ENCODE results near the gene TTLL6. TPM values are rescaled to one million over a fixed set of nuclear protein-coding genes. Genes with fewer than 3 reads are reported as not detected.

TTLL6 gene
- total RNA-seq, 1 donor: not detected

DNA sequence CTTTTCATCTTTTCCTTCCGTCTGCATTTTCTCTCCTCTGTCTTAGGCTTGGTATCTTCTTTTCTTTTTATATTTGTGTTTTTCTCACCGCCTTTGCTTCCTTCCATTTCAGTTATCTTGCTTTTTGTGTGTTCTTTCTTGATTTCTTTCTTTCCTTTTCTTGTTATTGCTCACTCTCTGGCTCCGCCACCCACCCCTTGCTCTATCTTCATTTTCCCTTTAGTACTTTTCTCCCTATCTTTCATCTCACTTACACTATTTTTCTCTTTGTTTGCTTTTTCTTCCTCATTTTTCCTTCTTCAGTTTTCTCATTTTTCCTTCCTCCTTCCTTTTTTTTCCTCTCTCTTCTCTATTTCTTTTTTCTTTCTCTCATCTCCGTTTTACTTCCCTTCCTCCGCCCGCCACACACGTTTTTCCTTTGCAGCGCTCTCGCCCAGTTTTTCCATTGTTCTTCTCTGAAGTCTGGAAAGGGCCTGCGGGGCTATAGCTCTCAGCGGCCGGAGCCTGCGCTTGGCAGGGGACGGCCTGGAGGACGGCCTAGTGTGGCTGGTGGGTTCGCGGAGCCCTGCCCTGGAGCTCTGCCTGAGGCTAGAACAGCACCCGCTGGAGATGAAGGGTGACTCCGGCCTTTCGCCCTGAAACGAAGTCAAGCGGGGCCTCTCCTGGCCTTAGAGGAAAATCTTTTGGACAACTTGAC is 83.2 kb downstream of the TTLL6 start:
- Histone ChIP-seq H3K36me3 (ENCODE audit: insufficient read depth, low read length) (no peaks in the 10 kb centered on the region), H3K4me2 (ENCODE audit: insufficient read depth, low read length) (no peak overlapping the region), H3K4me3 (ENCODE audit: insufficient read depth, low read length) (no peak overlapping the region), H3K9me3 (ENCODE audit: low read depth, low read length) (no peaks in the 10 kb centered on the region), H3K79me2 (ENCODE audit: insufficient read depth, low read length) (no peaks in the 10 kb centered on the region), H2AFZ (ENCODE audit: low read length) (no peak overlapping the region), H3K4me1 (ENCODE audit: insufficient read depth, low read length) (no peaks in the 10 kb centered on the region), H4K20me1 (ENCODE audit: insufficient read depth, low read length) (no peaks in the 10 kb centered on the region), H3K27ac (ENCODE audit: low read depth, low read length) (no peak overlapping the region), H3K27me3 (ENCODE audit: insufficient read depth, low read length) (peaks cover 93% of the 10 kb centered on the region)
- no peak for DNase-seq (ENCODE audit: insufficient read length, low spot score, missing footprints)
- TF ChIP-seq, protein P1, sequence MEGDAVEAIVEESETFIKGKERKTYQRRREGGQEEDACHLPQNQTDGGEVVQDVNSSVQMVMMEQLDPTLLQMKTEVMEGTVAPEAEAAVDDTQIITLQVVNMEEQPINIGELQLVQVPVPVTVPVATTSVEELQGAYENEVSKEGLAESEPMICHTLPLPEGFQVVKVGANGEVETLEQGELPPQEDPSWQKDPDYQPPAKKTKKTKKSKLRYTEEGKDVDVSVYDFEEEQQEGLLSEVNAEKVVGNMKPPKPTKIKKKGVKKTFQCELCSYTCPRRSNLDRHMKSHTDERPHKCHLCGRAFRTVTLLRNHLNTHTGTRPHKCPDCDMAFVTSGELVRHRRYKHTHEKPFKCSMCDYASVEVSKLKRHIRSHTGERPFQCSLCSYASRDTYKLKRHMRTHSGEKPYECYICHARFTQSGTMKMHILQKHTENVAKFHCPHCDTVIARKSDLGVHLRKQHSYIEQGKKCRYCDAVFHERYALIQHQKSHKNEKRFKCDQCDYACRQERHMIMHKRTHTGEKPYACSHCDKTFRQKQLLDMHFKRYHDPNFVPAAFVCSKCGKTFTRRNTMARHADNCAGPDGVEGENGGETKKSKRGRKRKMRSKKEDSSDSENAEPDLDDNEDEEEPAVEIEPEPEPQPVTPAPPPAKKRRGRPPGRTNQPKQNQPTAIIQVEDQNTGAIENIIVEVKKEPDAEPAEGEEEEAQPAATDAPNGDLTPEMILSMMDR (IDR thresholded peaks at IDR 0.05; ENCODE audit: extremely low read depth, low read depth, low read length): no peak

DNA sequence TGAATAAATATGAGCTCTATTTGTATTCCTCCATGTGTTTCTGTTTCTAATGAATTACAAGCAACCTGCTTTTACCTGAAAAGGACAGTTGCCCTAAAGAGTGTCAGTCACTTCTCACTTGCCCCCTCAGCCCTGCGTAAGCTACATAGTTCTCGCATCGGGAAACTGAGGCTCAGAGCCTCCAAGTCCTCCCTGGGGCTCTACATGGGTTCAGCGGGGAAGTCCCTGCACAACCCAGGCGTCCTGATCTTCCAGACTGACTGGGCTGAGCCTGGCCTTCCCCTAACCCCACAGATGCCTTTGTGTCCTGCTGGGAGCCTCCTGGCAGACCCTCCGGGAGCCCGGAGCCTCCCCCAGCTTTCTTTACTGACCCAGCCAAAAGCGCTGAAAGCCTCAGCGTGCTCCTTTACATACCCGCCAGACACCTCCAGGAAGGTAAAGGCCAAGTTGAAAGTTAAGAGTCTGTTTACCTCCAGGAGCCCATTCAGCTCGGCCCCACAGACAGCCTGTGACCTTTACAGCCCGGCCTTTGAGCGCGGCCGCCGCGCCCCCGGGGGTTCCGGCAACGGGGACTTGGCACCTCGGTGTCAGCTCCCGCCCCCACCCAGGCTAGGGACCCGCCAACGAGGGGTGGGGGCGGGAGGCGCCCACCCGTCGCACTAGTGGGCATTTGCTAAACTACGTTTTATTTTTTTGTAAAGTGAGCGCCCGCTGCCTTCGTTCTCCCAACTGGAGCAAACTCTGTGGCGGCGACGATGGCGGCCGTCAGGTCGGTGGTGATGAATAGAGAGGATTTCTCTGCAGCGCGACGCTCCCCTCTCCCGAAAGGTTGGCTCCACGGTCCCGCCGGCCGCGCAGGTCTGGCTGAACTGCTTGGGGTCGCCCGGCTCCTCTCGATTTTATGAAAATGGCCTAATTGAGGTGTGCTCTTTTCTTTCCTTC is 84.1 kb downstream of the TTLL6 start:
- TF ChIP-seq, protein P1 (IDR thresholded peaks at IDR 0.05; ENCODE audit: extremely low read depth, low read depth, low read length): no peak
- Histone ChIP-seq H3K4me1 (ENCODE audit: insufficient read depth, low read length) (no peaks in the 10 kb centered on the region), H2AFZ (ENCODE audit: low read length) (no peak overlapping the region), H3K27ac (ENCODE audit: low read depth, low read length) (no peak overlapping the region), H3K9me3 (ENCODE audit: low read depth, low read length) (no peaks in the 10 kb centered on the region), H4K20me1 (ENCODE audit: insufficient read depth, low read length) (peaks cover under 1% of the 10 kb centered on the region), H3K27me3 (ENCODE audit: insufficient read depth, low read length) (peaks cover 93% of the 10 kb centered on the region), H3K36me3 (ENCODE audit: insufficient read depth, low read length) (no peaks in the 10 kb centered on the region), H3K4me2 (ENCODE audit: insufficient read depth, low read length) (no peak overlapping the region), H3K4me3 (ENCODE audit: insufficient read depth, low read length) (no peak overlapping the region), H3K79me2 (ENCODE audit: insufficient read depth, low read length) (no peaks in the 10 kb centered on the region)
- DNase-seq (ENCODE audit: insufficient read length, low spot score, missing footprints): no peak

DNA sequence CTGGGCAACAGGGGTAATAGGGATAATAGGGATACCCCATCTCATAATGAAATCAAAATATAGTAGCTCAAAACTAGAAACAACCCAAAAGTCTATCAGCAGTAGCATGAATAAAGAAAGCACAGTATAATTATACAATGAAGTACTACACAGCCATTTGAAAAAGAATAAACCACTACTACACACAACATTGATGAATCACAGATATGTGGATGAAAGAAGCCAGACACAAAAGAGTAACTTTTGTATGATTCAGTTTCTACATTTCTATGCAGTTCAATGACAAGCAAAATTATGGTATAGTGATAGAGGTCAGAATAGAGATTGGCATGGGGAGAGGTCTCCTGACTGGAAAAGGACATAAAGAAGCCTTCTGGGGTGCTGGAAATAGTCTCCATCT is 85.7 kb downstream of the TTLL6 start:
- H3K4me1 ChIP-seq (ENCODE audit: insufficient read depth, low read length): no peaks in the 10 kb centered on the region
- no peak overlapping the region for H3K27ac ChIP-seq (ENCODE audit: low read depth, low read length)
- TF ChIP-seq, protein P1 (IDR thresholded peaks at IDR 0.05; ENCODE audit: extremely low read depth, low read depth, low read length): no peak
- H3K4me2 ChIP-seq (ENCODE audit: insufficient read depth, low read length): no peak overlapping the region
- no peak overlapping the region for H2AFZ ChIP-seq (ENCODE audit: low read length)
- H3K4me3 ChIP-seq (ENCODE audit: insufficient read depth, low read length): no peak overlapping the region
- H3K79me2 ChIP-seq (ENCODE audit: insufficient read depth, low read length): no peaks in the 10 kb centered on the region
- no peak for DNase-seq (ENCODE audit: insufficient read length, low spot score, missing footprints)
- no peaks in the 10 kb centered on the region for H3K36me3 ChIP-seq (ENCODE audit: insufficient read depth, low read length)
- H4K20me1 ChIP-seq (ENCODE audit: insufficient read depth, low read length): peaks cover 3% of the 10 kb centered on the region
- no peaks in the 10 kb centered on the region for H3K9me3 ChIP-seq (ENCODE audit: low read depth, low read length)
- peaks cover 99% of the 10 kb centered on the region for H3K27me3 ChIP-seq (ENCODE audit: insufficient read depth, low read length)

DNA sequence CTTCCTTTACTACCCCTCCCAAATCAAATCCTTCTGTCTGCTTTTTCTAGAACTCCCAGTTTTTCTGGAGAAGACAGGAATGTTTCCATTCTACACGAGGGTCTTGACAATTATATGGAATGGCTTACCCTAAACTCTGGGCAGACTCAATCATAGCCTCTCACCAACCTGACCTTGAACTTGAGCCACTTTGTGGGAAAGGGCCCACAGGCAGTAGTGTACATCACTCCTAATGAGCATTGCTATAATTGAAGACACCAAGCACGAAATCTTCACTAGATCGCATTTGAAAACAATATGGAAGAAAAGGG is 86.8 kb downstream of the TTLL6 start:
- Histone ChIP-seq H3K4me2 (ENCODE audit: insufficient read depth, low read length) (no peak overlapping the region), H2AFZ (ENCODE audit: low read length) (no peak overlapping the region), H3K4me1 (ENCODE audit: insufficient read depth, low read length) (peaks cover under 1% of the 10 kb centered on the region), H3K36me3 (ENCODE audit: insufficient read depth, low read length) (no peaks in the 10 kb centered on the region), H3K79me2 (ENCODE audit: insufficient read depth, low read length) (no peaks in the 10 kb centered on the region), H4K20me1 (ENCODE audit: insufficient read depth, low read length) (peaks cover 3% of the 10 kb centered on the region), H3K4me3 (ENCODE audit: insufficient read depth, low read length) (no peak overlapping the region), H3K27me3 (ENCODE audit: insufficient read depth, low read length) (peaks cover 99% of the 10 kb centered on the region), H3K9me3 (ENCODE audit: low read depth, low read length) (no peaks in the 10 kb centered on the region), H3K27ac (ENCODE audit: low read depth, low read length) (no peak overlapping the region)
- no peak for DNase-seq (ENCODE audit: insufficient read length, low spot score, missing footprints)
- TF ChIP-seq, protein P1 (IDR thresholded peaks at IDR 0.05; ENCODE audit: extremely low read depth, low read depth, low read length): no peak

All from osteoblast (primary cell).